GM12878 (cell line): ENCODE measurements around the gene GARNL3.

Experiments used
- CREM ChIP-seq: IDR thresholded peaks from 2 replicates; pipeline ENCODE4 v1.6.1; 2014; ENCODE audit warnings: antibody characterized with exemption, low read depth
- JUNB ChIP-seq: IDR thresholded peaks from 2 replicates; pipeline ENCODE4 v1.6.1; 2016; ENCODE audit warnings: antibody characterized with exemption, mild to moderate bottlenecking
- MTA2 ChIP-seq: fragments of 450-650 bp; IDR thresholded peaks from 2 replicates; pipeline ENCODE4 v1.6.1; 2016; ENCODE audit warnings: low read depth, mild to moderate bottlenecking, moderate library complexity
- MTA3 ChIP-seq: IDR thresholded peaks from 2 replicates; pipeline ENCODE4 v1.6.1; 2012; ENCODE audit warnings: low read length, inconsistent platforms, borderline replicate concordance
- NFYB ChIP-seq: IDR thresholded peaks from 2 replicates; pipeline ENCODE4 v1.6.1; 2011; ENCODE audit warnings: low read depth, mild to moderate bottlenecking, low read length, improper control_type of control experiment, moderate library complexity; ENCODE audit not compliant: insufficient read depth
- POLR2A ChIP-seq: IDR thresholded peaks from 2 replicates; pipeline ENCODE4 v1.6.1; 2011; ENCODE audit warnings: low read depth, mild to moderate bottlenecking, low read length
- TAF1 ChIP-seq: IDR thresholded peaks from 2 replicates; pipeline ENCODE4 v1.6.1; 2011; ENCODE audit warnings: mild to moderate bottlenecking, low read depth, low read length, borderline replicate concordance
- TF ChIP-seq, protein P1 (sequence below), 3 experiments: IDR thresholded peaks in 2 of 3; conservative IDR thresholded peaks in 1 of 3; 2 replicates each; pipeline ENCODE4 v1.5.1; 2011; ENCODE audit warnings: low read depth in 3 of 3, low read length in 3 of 3, mild to moderate bottlenecking in 3 of 3, control low read depth in 2 of 3, moderate library complexity in 2 of 3, inconsistent platforms in 1 of 3, mixed read lengths in 1 of 3; ENCODE audit not compliant: control insufficient read depth in 2 of 3, insufficient read depth in 1 of 3; ENCODE audit errors: extremely low read depth in 1 of 3
- TF ChIP-seq, protein P2 (sequence below): fragments of 450-650 bp; IDR thresholded peaks from 2 replicates; pipeline ENCODE4 v1.6.1; 2017; ENCODE audit warnings: low read depth, mild to moderate bottlenecking, moderate library complexity
- TF ChIP-seq, protein P3 (sequence below): fragments of 450-650 bp; formaldehyde crosslinking; IDR thresholded peaks from 2 replicates; pipeline ENCODE4 v1.5.0; 2022; ENCODE audit warnings: mild to moderate bottlenecking, missing genetic modification characterization

DNA sequence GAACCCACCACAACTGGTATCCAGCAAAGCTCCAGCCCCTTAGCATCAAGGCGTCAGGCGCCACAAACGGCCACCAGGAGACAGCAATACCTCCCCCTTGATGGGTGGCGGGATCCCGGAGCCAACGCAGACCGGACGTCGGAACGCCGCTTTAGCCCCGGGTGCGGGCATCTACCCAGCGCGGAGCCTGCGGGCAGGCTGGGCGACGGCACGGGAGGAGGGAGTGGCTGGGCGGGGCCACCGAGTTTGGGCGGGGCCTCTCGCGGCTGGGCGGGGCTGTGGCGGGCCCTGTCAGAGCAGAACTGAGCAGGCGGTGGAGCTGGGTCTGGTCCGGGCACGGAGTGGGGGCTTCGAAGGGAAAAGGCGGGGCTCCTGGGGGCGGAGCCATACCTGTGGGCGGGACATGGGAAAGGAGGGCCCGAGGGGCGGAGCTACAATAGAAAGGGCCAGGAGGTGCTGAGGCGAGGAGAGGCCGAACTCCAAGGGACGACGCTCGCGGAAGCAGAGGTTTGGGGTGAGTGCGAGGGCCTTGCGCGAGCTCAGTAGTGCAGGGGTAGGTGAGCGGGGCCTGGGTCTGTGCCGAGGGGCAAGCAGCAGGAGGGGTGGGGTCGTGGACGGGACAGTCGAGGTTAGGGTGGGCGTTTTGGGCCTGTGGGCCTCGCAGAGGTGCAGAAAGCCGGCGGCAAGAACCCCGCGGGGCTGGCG, 40.2 kb upstream of the GARNL3 start:
- TF ChIP-seq, protein P1, sequence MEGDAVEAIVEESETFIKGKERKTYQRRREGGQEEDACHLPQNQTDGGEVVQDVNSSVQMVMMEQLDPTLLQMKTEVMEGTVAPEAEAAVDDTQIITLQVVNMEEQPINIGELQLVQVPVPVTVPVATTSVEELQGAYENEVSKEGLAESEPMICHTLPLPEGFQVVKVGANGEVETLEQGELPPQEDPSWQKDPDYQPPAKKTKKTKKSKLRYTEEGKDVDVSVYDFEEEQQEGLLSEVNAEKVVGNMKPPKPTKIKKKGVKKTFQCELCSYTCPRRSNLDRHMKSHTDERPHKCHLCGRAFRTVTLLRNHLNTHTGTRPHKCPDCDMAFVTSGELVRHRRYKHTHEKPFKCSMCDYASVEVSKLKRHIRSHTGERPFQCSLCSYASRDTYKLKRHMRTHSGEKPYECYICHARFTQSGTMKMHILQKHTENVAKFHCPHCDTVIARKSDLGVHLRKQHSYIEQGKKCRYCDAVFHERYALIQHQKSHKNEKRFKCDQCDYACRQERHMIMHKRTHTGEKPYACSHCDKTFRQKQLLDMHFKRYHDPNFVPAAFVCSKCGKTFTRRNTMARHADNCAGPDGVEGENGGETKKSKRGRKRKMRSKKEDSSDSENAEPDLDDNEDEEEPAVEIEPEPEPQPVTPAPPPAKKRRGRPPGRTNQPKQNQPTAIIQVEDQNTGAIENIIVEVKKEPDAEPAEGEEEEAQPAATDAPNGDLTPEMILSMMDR (IDR thresholded peaks at IDR 0.05 in 2 of 3, conservative IDR thresholded peaks at IDR 0.05 in 1 of 3; ENCODE audit: control insufficient read depth in 2 of 3, extremely low read depth in 1 of 3, insufficient read depth in 1 of 3, low read depth in 3 of 3, low read length in 3 of 3), result 0 out of 6 replicates have a peak, but pooled peaks of 1 of the 3 experiments have one; percentile 3
- TF ChIP-seq MTA2, result no peak
- no peak for TF ChIP-seq JUNB
- TF ChIP-seq, protein P2, sequence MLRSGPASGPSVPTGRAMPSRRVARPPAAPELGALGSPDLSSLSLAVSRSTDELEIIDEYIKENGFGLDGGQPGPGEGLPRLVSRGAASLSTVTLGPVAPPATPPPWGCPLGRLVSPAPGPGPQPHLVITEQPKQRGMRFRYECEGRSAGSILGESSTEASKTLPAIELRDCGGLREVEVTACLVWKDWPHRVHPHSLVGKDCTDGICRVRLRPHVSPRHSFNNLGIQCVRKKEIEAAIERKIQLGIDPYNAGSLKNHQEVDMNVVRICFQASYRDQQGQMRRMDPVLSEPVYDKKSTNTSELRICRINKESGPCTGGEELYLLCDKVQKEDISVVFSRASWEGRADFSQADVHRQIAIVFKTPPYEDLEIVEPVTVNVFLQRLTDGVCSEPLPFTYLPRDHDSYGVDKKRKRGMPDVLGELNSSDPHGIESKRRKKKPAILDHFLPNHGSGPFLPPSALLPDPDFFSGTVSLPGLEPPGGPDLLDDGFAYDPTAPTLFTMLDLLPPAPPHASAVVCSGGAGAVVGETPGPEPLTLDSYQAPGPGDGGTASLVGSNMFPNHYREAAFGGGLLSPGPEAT, result no peak
- TF ChIP-seq, protein P3, sequence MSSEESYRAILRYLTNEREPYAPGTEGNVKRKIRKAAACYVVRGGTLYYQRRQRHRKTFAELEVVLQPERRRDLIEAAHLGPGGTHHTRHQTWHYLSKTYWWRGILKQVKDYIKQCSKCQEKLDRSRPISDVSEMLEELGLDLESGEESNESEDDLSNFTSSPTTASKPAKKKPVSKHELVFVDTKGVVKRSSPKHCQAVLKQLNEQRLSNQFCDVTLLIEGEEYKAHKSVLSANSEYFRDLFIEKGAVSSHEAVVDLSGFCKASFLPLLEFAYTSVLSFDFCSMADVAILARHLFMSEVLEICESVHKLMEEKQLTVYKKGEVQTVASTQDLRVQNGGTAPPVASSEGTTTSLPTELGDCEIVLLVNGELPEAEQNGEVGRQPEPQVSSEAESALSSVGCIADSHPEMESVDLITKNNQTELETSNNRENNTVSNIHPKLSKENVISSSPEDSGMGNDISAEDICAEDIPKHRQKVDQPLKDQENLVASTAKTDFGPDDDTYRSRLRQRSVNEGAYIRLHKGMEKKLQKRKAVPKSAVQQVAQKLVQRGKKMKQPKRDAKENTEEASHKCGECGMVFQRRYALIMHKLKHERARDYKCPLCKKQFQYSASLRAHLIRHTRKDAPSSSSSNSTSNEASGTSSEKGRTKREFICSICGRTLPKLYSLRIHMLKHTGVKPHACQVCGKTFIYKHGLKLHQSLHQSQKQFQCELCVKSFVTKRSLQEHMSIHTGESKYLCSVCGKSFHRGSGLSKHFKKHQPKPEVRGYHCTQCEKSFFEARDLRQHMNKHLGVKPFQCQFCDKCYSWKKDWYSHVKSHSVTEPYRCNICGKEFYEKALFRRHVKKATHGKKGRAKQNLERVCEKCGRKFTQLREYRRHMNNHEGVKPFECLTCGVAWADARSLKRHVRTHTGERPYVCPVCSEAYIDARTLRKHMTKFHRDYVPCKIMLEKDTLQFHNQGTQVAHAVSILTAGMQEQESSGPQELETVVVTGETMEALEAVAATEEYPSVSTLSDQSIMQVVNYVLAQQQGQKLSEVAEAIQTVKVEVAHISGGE (CRISPR knock-in tag), result no peak
- no peak for TF ChIP-seq NFYB
- TF ChIP-seq TAF1, result no peak
- no peak for TF ChIP-seq CREM
- TF ChIP-seq POLR2A, result peak; percentile 76
- TF ChIP-seq MTA3, result no peak
